HAP-1 (cell line): ENCODE measurements around the gene ERP29.
"Not testable (repeated sequence)": the region's sequence is repeated elsewhere in the genome, so short reads cannot be mapped to it uniquely, and the experiment has no call there.

Source experiments
- DNase-seq, 2 experiments: peaks; one replicate each; pipeline ENCODE4 v3.0.0-alpha.2; 2016 to 2020; ENCODE audit warnings: low spot score in 2 of 2
- H3K27me3 ChIP-seq: fragments of 250-450 bp; sonication (Bioruptor Pico); 2 replicates; pipeline ENCODE4 v1.5.1; 2020; ENCODE audit warnings: low read depth, mild to moderate bottlenecking, moderate library complexity
- H3K36me3 ChIP-seq: fragments of 250-450 bp; sonication (Bioruptor Pico); replicated peaks from 2 replicates; pipeline ENCODE4 v1.5.1; 2020; ENCODE audit warnings: mild to moderate bottlenecking
- H3K4me1 ChIP-seq: fragments of 250-450 bp; sonication (Bioruptor Pico); 2 replicates; pipeline ENCODE4 v1.5.1; 2020; ENCODE audit warnings: mild to moderate bottlenecking
- H3K4me3 ChIP-seq: fragments of 250-450 bp; sonication (Bioruptor Pico); 2 replicates; pipeline ENCODE4 v1.5.1; 2020; ENCODE audit warnings: mild to moderate bottlenecking, moderate library complexity
- H3K9me3 ChIP-seq: fragments of 250-450 bp; sonication (Bioruptor Pico); 2 replicates; pipeline ENCODE4 v1.5.1; 2020; ENCODE audit warnings: mild to moderate bottlenecking, moderate library complexity
- in situ Hi-C: fragments of 300-500 bp; cut with MboI; formaldehyde crosslinking; loops from 3 replicates; pipeline ENCODE4 v1.14.3; 2020; ENCODE audit warnings: low sequenced_read_pairs, inconsistent platforms, mixed read lengths

Gene ERP29

GRCh38 chr12:111993292-111994150 is 19.7 kb upstream of the ERP29 start:
- Histone ChIP-seq H3K27me3 (no peaks in the 10 kb centered on the region), H3K9me3 (no peaks in the 10 kb centered on the region), H3K4me1 (no peaks in the 10 kb centered on the region), H3K4me3 (no peak overlapping the region), H3K36me3 (no peaks in the 10 kb centered on the region)
- no peak for DNase-seq
- in situ Hi-C loops = no loop called here

GRCh38 chr12:111994211-111995111 is 18.8 kb upstream of the ERP29 start:
- H3K27me3 ChIP-seq, H3K36me3 ChIP-seq, H3K9me3 ChIP-seq, DNase-seq, in situ Hi-C loops, H3K4me1 ChIP-seq, H3K4me3 ChIP-seq: not testable (repeated sequence)

GRCh38 chr12:111995782-111996480 is 17.3 kb upstream of the ERP29 start:
- Histone ChIP-seq H3K4me3 (no peak overlapping the region), H3K36me3 (no peaks in the 10 kb centered on the region), H3K4me1 (no peaks in the 10 kb centered on the region), H3K9me3 (no peaks in the 10 kb centered on the region), H3K27me3 (no peaks in the 10 kb centered on the region)
- in situ Hi-C loops = no loop called here
- DNase-seq = no peak

- Histone ChIP-seq H3K27me3 (no peaks in the 10 kb centered on the region), H3K36me3 (no peaks in the 10 kb centered on the region), H3K4me1 (no peaks in the 10 kb centered on the region), H3K9me3 (no peaks in the 10 kb centered on the region), H3K4me3 (no peak overlapping the region)
- no peak for DNase-seq
- in situ Hi-C loops = no loop called here
Observed at GRCh38 chr12:111997300-111997699, 15.9 kb upstream of the ERP29 start.

GRCh38 chr12:111998015-111998414 is 15.2 kb upstream of the ERP29 start:
- Histone ChIP-seq H3K4me3 (no peak overlapping the region), H3K4me1 (no peaks in the 10 kb centered on the region), H3K27me3 (no peaks in the 10 kb centered on the region), H3K36me3 (no peaks in the 10 kb centered on the region), H3K9me3 (no peaks in the 10 kb centered on the region)
- no peak for DNase-seq
- in situ Hi-C loops = no loop called here

DNA sequence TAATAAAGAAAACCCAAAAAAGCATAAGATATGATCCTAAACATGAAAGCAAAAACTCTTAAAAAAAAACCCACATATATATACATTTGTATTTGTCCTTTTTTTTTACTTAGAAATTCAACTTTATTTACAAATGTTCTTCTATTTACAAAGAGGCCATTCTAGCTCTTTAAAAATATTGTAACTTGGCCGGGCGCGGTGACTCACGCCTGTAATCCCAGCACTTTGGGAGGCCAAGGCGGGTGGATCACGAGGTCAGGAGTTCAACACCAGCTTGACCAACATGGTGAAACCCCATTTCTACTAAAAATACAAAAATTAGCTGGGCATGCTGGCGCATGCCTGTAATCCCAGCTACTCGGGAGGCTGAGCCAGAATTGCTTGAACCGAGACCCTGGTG is 14.1 kb upstream of the ERP29 start:
- in situ Hi-C loops, H3K27me3 ChIP-seq: not testable (repeated sequence)

DNA sequence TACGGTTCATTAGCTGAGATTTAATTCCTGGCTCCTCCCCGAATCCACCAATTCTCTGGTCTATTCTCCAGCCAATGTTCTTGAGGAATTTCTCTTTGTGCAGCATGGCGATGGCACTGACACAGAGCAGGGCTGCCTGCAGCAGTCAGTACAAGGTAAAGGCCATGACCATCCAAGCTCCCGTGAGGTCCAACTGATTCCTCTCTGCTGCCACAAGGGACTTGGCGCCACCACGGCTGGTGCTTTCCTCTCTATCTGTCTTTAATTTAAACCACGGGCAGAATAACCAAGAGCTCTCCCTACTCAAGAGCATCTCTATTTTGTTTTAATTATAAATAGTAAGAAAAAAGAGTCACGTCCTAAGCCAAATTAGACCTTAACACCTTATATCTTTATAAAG is 12.4 kb upstream of the ERP29 start:
- no peaks in the 10 kb centered on the region for H3K36me3 ChIP-seq
- no peak overlapping the region for H3K4me3 ChIP-seq
- in situ Hi-C loops = no loop called here
- no peaks in the 10 kb centered on the region for H3K4me1 ChIP-seq
- no peaks in the 10 kb centered on the region for H3K9me3 ChIP-seq
- DNase-seq = no peak
- no peaks in the 10 kb centered on the region for H3K27me3 ChIP-seq

More for the DNA sequence above, 14.1 kb upstream of the ERP29 start:
- not testable (repeated sequence) for H3K9me3 ChIP-seq, H3K4me1 ChIP-seq, H3K4me3 ChIP-seq, DNase-seq, H3K36me3 ChIP-seq

GRCh38 chr12:112001576-112001975 is 11.7 kb upstream of the ERP29 start:
- H3K9me3 ChIP-seq = no peaks in the 10 kb centered on the region
- no peaks in the 10 kb centered on the region for H3K27me3 ChIP-seq
- no peaks in the 10 kb centered on the region for H3K4me1 ChIP-seq
- H3K4me3 ChIP-seq = no peak overlapping the region
- DNase-seq = no peak
- in situ Hi-C loops = no loop called here
- H3K36me3 ChIP-seq = no peaks in the 10 kb centered on the region

- H3K9me3 ChIP-seq = no peaks in the 10 kb centered on the region
- no peaks in the 10 kb centered on the region for H3K36me3 ChIP-seq
- no peaks in the 10 kb centered on the region for H3K27me3 ChIP-seq
- H3K4me1 ChIP-seq = no peaks in the 10 kb centered on the region; the same call in 1 of the 2 replicates
- H3K4me3 ChIP-seq = no peak overlapping the region
- in situ Hi-C loops = no loop called here
- no peak for DNase-seq
Observed at GRCh38 chr12:112004041-112004440, 9.2 kb upstream of the ERP29 start.

- no peak overlapping the region for H3K4me3 ChIP-seq
- in situ Hi-C loops = no loop called here
- no peaks in the 10 kb centered on the region for H3K9me3 ChIP-seq
- no peaks in the 10 kb centered on the region; the same call in 1 of the 2 replicates for H3K4me1 ChIP-seq
- no peak for DNase-seq
- H3K27me3 ChIP-seq = no peaks in the 10 kb centered on the region
- H3K36me3 ChIP-seq = no peaks in the 10 kb centered on the region
Observed at GRCh38 chr12:112005419-112006395, 7.5 kb upstream of the ERP29 start.

DNA sequence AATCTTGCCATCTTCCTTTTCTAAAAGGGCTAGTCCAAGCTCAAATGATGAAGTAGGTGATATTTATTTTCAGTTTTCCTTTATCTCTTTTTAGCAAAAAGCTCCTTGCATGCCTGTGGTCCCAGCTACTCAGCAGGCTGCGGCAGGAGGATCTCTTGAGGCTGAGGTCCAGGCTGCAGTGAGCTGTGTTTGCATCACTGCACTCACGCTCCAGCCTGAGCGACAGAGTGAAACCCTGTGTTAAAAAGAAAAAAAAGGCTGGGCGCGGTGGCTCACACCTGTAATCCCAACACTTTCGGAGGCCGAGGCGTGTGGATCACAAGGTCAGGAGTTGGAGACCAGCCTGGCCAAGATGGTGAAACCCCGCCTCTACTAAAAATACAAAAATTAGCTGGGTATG is 5.3 kb upstream of the ERP29 start:
- H3K36me3 ChIP-seq = no peaks in the 10 kb centered on the region
- H3K27me3 ChIP-seq = no peaks in the 10 kb centered on the region
- no peak overlapping the region for H3K4me3 ChIP-seq
- no peak for DNase-seq
- H3K4me1 ChIP-seq = peaks cover 9% of the 10 kb centered on the region
- in situ Hi-C loops = no loop called here
- 0 out of 2 replicates have a peak, but pooled peaks cover 2% of the 10 kb centered on the region for H3K9me3 ChIP-seq

GRCh38 chr12:112008918-112009317 is 4.3 kb upstream of the ERP29 start:
- no peak for DNase-seq
- 0 out of 2 replicates have a peak, but pooled peaks cover 2% of the 10 kb centered on the region for H3K9me3 ChIP-seq
- H3K4me1 ChIP-seq = peaks cover 9% of the 10 kb centered on the region
- in situ Hi-C loops = no loop called here
- no peaks in the 10 kb centered on the region for H3K36me3 ChIP-seq
- H3K27me3 ChIP-seq = no peaks in the 10 kb centered on the region
- H3K4me3 ChIP-seq = no peak overlapping the region

DNA sequence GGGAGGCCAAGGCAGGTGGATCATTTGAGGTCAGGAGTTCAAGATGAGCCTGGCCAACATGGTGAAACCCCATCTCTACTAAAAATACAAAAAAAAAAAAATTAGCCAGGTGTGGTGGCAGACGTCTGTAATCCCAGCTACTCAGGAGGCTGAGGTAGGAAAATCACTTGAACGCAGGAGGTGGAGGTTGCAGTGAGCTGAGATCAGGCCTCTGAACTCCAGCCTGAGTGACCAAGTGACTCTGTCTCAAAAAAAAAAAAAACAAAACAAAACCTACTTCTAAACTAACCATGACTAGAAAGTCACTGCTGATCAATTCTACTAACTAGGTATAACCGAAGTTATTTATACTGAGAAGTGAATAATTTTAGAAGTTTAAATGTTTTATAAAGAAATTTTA is 3.6 kb upstream of the ERP29 start:
- in situ Hi-C loops, DNase-seq: not testable (repeated sequence)

More for the DNA sequence above, 3.6 kb upstream of the ERP29 start:
- peaks cover 13% of the 10 kb centered on the region for H3K4me1 ChIP-seq
- H3K27me3 ChIP-seq, H3K36me3 ChIP-seq, H3K4me3 ChIP-seq, H3K9me3 ChIP-seq: not testable (repeated sequence)
